Right lobe of liver (tissue), 4 donors: ENCODE data around the gene HOMER2.

Experiments
- POLR2A ChIP-seq: fragments of 450-650 bp; IDR thresholded peaks from one replicate; pipeline ENCODE4 v1.6.1; 2017; ENCODE audit warnings: antibody characterized with exemption, mild to moderate bottlenecking
- TF ChIP-seq, protein P1 (sequence below), 4 donors: fragments of 200-600 bp in 3 of 4; fragments of 450-650 bp in 1 of 4; IDR thresholded peaks; one replicate each; pipeline versions ENCODE4 v1.5.1 to v1.8.0; 2016 to 2022; ENCODE audit warnings: antibody characterized with exemption in 4 of 4, mild to moderate bottlenecking in 2 of 4
- donor health status: DM: no; HTN: no; CAD: no.
- donor health status: DM: no; HTN: no; CAD: no.
- donor health status: DM: no; HTN: yes; CAD: no.

DNA sequence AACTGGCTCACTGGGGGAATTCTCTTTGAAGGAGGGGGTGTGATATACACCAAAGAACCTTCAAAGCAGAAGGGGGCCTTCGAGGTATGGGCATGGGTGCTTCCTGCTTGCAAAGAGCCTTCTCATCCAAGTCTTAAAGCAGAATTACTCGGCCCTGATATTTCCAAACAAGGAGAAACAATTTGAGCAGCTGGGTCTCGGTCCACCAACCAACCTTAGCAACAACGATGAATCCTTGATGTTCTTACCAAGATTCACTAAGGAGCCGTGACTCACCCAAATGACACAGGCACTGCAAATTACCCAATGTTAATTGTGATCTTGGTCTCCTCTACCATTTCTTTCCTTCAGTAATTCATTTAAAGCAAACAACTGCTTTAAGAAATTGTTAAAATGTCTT lies 7.7 kb downstream of the HOMER2 start:
- no peak for TF ChIP-seq POLR2A
- TF ChIP-seq, protein P1, sequence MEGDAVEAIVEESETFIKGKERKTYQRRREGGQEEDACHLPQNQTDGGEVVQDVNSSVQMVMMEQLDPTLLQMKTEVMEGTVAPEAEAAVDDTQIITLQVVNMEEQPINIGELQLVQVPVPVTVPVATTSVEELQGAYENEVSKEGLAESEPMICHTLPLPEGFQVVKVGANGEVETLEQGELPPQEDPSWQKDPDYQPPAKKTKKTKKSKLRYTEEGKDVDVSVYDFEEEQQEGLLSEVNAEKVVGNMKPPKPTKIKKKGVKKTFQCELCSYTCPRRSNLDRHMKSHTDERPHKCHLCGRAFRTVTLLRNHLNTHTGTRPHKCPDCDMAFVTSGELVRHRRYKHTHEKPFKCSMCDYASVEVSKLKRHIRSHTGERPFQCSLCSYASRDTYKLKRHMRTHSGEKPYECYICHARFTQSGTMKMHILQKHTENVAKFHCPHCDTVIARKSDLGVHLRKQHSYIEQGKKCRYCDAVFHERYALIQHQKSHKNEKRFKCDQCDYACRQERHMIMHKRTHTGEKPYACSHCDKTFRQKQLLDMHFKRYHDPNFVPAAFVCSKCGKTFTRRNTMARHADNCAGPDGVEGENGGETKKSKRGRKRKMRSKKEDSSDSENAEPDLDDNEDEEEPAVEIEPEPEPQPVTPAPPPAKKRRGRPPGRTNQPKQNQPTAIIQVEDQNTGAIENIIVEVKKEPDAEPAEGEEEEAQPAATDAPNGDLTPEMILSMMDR (IDR thresholded peaks at IDR 0.05): no peak
